K562 (cell line): ENCODE data around the gene CTCF. TPM values are rescaled to one million over a fixed set of nuclear protein-coding genes. Genes with fewer than 3 reads are reported as not detected.

Experiments used
- DACH1 ChIP-seq: fragments of 450-650 bp; IDR thresholded peaks from 2 replicates; pipeline ENCODE4 v1.6.1; 2018; ENCODE audit not compliant: partially characterized antibody
- DIDO1 ChIP-seq: fragments of 450-650 bp; IDR thresholded peaks from 2 replicates; pipeline ENCODE4 v1.6.1; 2016; ENCODE audit warnings: low read depth, missing biosample characterization, missing genetic modification characterization
- GTF2F1 ChIP-seq: IDR thresholded peaks from 2 replicates; pipeline ENCODE4 v1.6.1; 2011; ENCODE audit warnings: low read depth, low read length, improper control_type of control experiment
- HDAC3 ChIP-seq: fragments of 450-650 bp; IDR thresholded peaks from 2 replicates; pipeline ENCODE4 v1.6.1; 2018; ENCODE audit warnings: borderline replicate concordance, mild to moderate bottlenecking, moderate library complexity; ENCODE audit not compliant: partially characterized antibody
- MCM3 ChIP-seq: fragments of 450-650 bp; IDR thresholded peaks from 2 replicates; pipeline ENCODE4 v1.6.1; 2016
- NEUROD1 ChIP-seq: fragments of 150-350 bp; IDR thresholded peaks from 2 replicates; pipeline ENCODE4 v1.6.1; 2014; ENCODE audit warnings: borderline replicate concordance, low read length, low read depth; ENCODE audit not compliant: partially characterized antibody
- NUFIP1 ChIP-seq: fragments of 450-650 bp; IDR thresholded peaks from 2 replicates; pipeline ENCODE4 v1.6.1; 2018; ENCODE audit not compliant: partially characterized antibody
- PHB ChIP-seq: fragments of 250-450 bp; sonication (Bioruptor Pico); IDR thresholded peaks from 2 replicates; pipeline ENCODE4 v1.5.0; 2021
- RREB1 ChIP-seq: fragments of 250-450 bp; sonication (Bioruptor Pico); IDR thresholded peaks from 2 replicates; pipeline ENCODE4 v1.4.0; 2020
- SMARCB1 ChIP-seq: IDR thresholded peaks from 2 replicates; pipeline ENCODE4 v1.6.1; 2011; ENCODE audit warnings: improper control_type of control experiment, low read depth; ENCODE audit not compliant: insufficient read length
- TRIM24 ChIP-seq, 2 experiments: fragments of 450-650 bp; IDR thresholded peaks; 2 replicates each; pipeline ENCODE4 v1.6.1; 2016
- ZBTB33 ChIP-seq: sonication (generic); formaldehyde crosslinking; IDR thresholded peaks from 2 replicates; pipeline ENCODE4 v1.8.1; 2023; ENCODE audit warnings: mild to moderate bottlenecking, missing genetic modification reagents
- ZBTB49 ChIP-seq: sonication (generic); formaldehyde crosslinking; IDR thresholded peaks from 2 replicates; pipeline ENCODE4 v1.8.0; 2022; ENCODE audit warnings: missing genetic modification reagents, mild to moderate bottlenecking, borderline replicate concordance
- ZFP1 ChIP-seq: fragments of 450-650 bp; formaldehyde crosslinking; IDR thresholded peaks from 2 replicates; pipeline ENCODE4 v1.4.0; 2020; ENCODE audit warnings: mild to moderate bottlenecking, mixed read lengths
- polyA plus RNA-seq, 8 experiments: library from polyadenylated mRNA; depleted of rRNA in 4 of 8; stranded (reverse) in 5 of 8; unstranded in 3 of 8; fragments of >200 nt; fragmentation: Nextera tagmentation in 2 of 8; fragmentation: Illumina TruSeq in 1 of 8; extraction: Ambion mirVana in 2 of 8; extraction: Trizol in 1 of 8; gene quantifications; 2 replicates each; pipeline versions ENCODE4 v1.2.1 to v1.2.3, GENCODE V29; 2011 to 2014; ENCODE audit warnings: inconsistent platforms in 1 of 8, missing spikeins in 1 of 8
- total RNA-seq, 7 experiments: library from RNA; depleted of rRNA in 6 of 7; stranded (reverse); fragments of >200 nt in 6 of 7; fragmentation: Illumina TruSeq in 2 of 7; extraction: Trizol in 2 of 7; gene quantifications; 2 replicates each; pipeline versions ENCODE4 v1.2.1 to v1.2.3, GENCODE V29; 2011 to 2021; ENCODE audit warnings: low replicate concordance in 1 of 7

CTCF gene
- total and polyA plus RNA-seq, 9 of the 15 experiments (the other 6 are each of a cell fraction or from before 2014, with no cell fraction given), result 7.8 to 49.2 (median 33.9) TPM

DNA sequence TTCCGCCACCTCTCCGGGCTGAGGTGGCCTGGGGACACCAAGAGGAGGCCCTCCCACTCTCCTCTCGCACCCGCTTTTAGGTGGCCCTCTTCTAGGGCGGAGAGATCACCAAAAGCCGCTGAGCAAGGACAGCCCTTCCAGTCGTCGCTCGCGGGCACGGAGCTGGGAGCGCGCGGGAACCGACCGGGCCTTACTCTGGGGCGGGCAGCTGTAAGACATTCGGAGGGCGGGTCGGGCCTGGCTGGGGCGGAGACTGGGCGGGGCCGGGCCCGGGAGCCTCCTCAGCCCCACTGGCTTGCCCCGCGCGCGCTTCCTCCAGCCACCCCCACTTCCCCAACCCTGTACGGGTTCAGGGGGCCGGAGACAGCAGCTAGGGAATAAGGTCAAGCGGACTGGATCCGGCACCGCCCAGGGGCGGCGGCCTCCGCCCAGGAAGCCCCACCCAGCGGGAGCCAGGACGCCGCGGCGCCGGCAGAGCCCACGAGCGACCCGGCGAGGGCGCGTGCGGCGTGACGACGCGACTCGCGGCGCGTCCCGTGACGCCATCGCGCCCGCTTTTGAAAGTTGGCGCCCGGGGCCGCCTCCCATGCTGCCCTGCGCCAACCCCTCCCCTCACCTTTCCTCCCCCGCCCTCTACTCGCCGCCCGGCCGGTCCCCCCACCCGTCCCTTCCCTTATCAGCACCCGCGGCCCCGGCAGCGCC, 351 bp upstream of the CTCF start (continued):
- TF ChIP-seq SMARCB1, result no peak
- no peak for TF ChIP-seq TRIM24 (IDR thresholded peaks at IDR 0.05)
- no peak for TF ChIP-seq RREB1
- TF ChIP-seq NUFIP1, result no peak
- TF ChIP-seq HDAC3, result no peak
- TF ChIP-seq PHB (CRISPR knock-in tag), result no peak
- no peak for TF ChIP-seq ZBTB33 (CRISPR knock-in tag)
- TF ChIP-seq DIDO1 (tag), result no peak
- no peak for TF ChIP-seq NEUROD1
- no peak for TF ChIP-seq GTF2F1
- no peak for TF ChIP-seq ZFP1 (CRISPR knock-in tag)
- no peak for TF ChIP-seq ZBTB49 (CRISPR knock-in tag)
- no peak for TF ChIP-seq MCM3
- TF ChIP-seq DACH1, result no peak
